KOPT-K1 (cell line): ENCODE results near the gene TAAR9.
"Not testable (repeated sequence)": the region's sequence is repeated elsewhere in the genome, so short reads cannot be mapped to it uniquely, and the experiment has no call there.

ENCODE experiments used
- H3K27ac ChIP-seq: fragments of 200-600 bp; sonication (generic); 2 replicates; pipeline ENCODE4 v1.5.1; 2016; ENCODE audit warnings: antibody characterized with exemption, mild to moderate bottlenecking, low read depth, low read length; ENCODE audit not compliant: poor library complexity, severe bottlenecking
- H3K36me3 ChIP-seq: fragments of 200-600 bp; sonication (generic); 2 replicates; pipeline ENCODE4 v1.5.1; 2017; ENCODE audit warnings: antibody characterized with exemption, mild to moderate bottlenecking, low read length, moderate library complexity; ENCODE audit not compliant: insufficient read depth
- H3K9me3 ChIP-seq: fragments of 200-600 bp; sonication (generic); 2 replicates; pipeline ENCODE4 v1.5.1; 2017; ENCODE audit warnings: antibody characterized with exemption, low read length, mild to moderate bottlenecking; ENCODE audit not compliant: insufficient read depth, poor library complexity, severe bottlenecking

Gene TAAR9

GRCh38 chr6:132537145-132537544 is 932 bp upstream of the TAAR9 start:
- Histone ChIP-seq H3K27ac (no peak overlapping the region), H3K36me3 (no peaks in the 10 kb centered on the region), H3K9me3 (peaks cover 6% of the 10 kb centered on the region)

- no peaks in the 10 kb centered on the region for H3K9me3 ChIP-seq
- H3K36me3 ChIP-seq: no peaks in the 10 kb centered on the region
- H3K27ac ChIP-seq: no peak overlapping the region
Observed at GRCh38 chr6:132544826-132545225, 6.7 kb downstream of the TAAR9 start.

- Histone ChIP-seq H3K9me3 (no peaks in the 10 kb centered on the region), H3K27ac (no peak overlapping the region), H3K36me3 (no peaks in the 10 kb centered on the region)
Observed at GRCh38 chr6:132548746-132549463, 10.8 kb downstream of the TAAR9 start.

GRCh38 chr6:132551214-132551613 is 13.1 kb downstream of the TAAR9 start:
- Histone ChIP-seq H3K36me3 (no peaks in the 10 kb centered on the region), H3K9me3 (no peaks in the 10 kb centered on the region)

DNA sequence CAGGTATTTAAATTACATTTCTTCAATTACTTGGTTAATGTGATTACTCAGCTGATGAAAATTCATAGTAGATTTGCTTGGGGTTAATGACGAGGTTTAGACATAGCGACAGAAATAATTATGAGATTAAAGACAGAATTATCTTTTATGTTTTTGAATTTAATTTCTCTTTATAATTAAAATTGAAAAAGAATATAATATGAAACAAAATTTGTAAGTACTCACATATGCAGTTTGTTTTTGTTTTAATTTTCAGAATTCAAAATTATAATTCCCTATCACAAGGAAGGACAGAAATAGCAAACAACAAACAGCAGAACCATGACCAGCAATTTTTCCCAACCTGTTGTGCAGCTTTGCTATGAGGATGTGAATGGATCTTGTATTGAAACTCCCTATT is 14.3 kb downstream of the TAAR9 start, which contains the start of gene TAAR8:
TAAR8 (plus strand) TSS at position 301 of the 400 bp plus-strand sequence; CDS start at position 322, 21 bp downstream.
- Histone ChIP-seq H3K36me3 (no peaks in the 10 kb centered on the region), H3K9me3 (no peaks in the 10 kb centered on the region), H3K27ac (no peak within 1 kb of the TSS)

More at GRCh38 chr6:132551214-132551613, 13.1 kb downstream of the TAAR9 start:
- H3K27ac ChIP-seq: no peak overlapping the region

DNA sequence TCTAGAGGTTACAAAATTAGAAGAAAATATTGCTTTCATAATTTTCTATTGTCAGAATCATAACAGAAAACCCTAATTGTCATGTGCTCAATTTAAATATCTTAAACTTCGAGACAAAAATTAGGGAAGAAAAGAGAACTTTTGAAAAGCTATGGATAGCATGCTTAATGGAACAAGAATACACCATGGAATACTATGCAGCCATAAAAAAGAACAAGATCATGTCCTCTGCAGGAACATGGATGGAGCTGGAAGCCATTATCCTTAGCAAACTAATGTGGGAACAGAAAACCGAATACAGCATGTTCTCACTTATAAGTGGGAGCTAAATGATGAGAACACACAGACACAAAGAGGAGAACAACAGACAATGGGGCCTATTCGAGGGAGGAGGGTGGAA is 22.0 kb downstream of the TAAR9 start:
- H3K36me3 ChIP-seq, H3K9me3 ChIP-seq, H3K27ac ChIP-seq: not testable (repeated sequence)

GRCh38 chr6:132566404-132566803 is 28.3 kb downstream of the TAAR9 start:
- Histone ChIP-seq H3K27ac (no peak overlapping the region), H3K9me3 (no peaks in the 10 kb centered on the region), H3K36me3 (no peaks in the 10 kb centered on the region)

- Histone ChIP-seq H3K27ac (no peak overlapping the region), H3K36me3 (no peaks in the 10 kb centered on the region), H3K9me3 (no peaks in the 10 kb centered on the region)
Observed at GRCh38 chr6:132567566-132567965, 29.5 kb downstream of the TAAR9 start.

GRCh38 chr6:132568611-132569010 is 30.5 kb downstream of the TAAR9 start:
- no peaks in the 10 kb centered on the region for H3K36me3 ChIP-seq
- H3K27ac ChIP-seq: no peak overlapping the region
- no peaks in the 10 kb centered on the region for H3K9me3 ChIP-seq

- Histone ChIP-seq H3K9me3 (no peaks in the 10 kb centered on the region), H3K27ac (no peak overlapping the region), H3K36me3 (no peaks in the 10 kb centered on the region)
Observed at GRCh38 chr6:132569170-132569569, 31.1 kb downstream of the TAAR9 start.

DNA sequence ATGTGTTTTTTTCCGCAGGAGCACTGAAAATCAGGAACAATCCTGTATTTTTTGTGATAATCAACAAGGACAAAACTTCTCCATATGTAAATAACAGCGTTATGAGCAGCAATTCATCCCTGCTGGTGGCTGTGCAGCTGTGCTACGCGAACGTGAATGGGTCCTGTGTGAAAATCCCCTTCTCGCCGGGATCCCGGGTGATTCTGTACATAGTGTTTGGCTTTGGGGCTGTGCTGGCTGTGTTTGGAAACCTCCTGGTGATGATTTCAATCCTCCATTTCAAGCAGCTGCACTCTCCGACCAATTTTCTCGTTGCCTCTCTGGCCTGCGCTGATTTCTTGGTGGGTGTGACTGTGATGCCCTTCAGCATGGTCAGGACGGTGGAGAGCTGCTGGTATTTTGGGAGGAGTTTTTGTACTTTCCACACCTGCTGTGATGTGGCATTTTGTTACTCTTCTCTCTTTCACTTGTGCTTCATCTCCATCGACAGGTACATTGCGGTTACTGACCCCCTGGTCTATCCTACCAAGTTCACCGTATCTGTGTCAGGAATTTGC is 32.2 kb downstream of the TAAR9 start, which contains the start of gene TAAR6:
TAAR6 (plus strand) TSS at position 102 of the 557 bp plus-strand sequence; CDS start at position 102, 0 bp downstream.
- Histone ChIP-seq H3K36me3 (no peaks in the 10 kb centered on the region), H3K9me3 (no peaks in the 10 kb centered on the region), H3K27ac (no peak within 1 kb of the TSS)

DNA sequence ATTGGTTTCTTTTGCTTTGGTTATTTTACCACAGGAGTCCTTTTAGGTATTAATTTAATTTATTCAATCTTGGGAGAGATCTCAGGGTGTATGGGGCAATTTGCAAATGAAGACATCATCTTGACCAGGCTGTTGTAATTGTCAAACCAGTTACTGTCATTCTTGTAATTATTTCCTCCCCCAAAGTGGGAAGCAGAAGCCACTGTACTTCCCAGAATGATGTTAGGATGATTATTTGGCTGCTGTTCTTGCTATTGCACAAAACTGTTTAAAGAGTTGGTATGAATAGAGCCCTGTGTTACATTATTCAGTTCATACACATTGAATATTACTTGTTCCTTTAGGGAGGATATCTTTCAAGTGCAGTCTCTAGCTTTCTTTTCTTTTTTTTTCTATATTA is 33.7 kb downstream of the TAAR9 start:
- H3K36me3 ChIP-seq: no peaks in the 10 kb centered on the region
- no peaks in the 10 kb centered on the region for H3K9me3 ChIP-seq
- no peak overlapping the region for H3K27ac ChIP-seq

DNA sequence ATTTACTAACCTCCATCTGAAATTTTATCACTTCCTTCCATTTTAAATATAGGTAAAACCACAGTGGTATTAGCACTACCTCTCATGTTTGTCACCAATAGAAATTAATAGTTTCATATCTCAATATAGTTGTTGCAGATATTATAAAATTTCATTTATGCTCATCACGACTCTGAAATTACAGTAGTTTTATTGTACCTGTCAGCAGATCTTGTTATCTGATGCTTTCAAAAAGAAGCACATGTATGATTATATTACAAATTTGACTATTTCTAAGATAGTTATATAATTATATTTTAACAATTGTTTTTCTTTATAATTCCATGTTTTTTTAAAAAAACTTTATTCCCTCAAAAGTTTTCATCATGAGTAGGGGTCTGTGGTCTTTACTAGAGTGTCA is 46.6 kb downstream of the TAAR9 start:
- H3K27ac ChIP-seq: no peak overlapping the region
- no peaks in the 10 kb centered on the region for H3K36me3 ChIP-seq
- no peaks in the 10 kb centered on the region for H3K9me3 ChIP-seq

DNA sequence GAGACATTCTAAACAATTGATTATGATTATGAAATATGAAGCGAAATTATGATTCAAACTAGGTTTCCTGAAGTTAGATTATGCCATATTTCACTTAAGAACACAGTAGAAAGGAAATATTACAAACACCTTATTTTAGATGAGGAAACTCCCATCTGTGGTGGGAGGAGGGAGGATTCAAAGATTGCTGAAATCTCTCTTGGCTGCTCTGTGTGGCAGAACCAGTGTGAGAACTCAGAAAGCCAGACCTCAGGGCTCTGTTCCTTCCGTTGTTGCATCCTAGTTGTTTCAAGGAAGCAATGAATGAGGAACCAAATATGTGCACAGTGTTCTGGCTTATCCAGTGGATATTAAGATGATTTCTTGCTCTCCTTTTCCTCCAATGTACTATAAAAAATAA is 49.3 kb downstream of the TAAR9 start:
- H3K36me3 ChIP-seq: no peaks in the 10 kb centered on the region
- H3K27ac ChIP-seq: no peak overlapping the region
- H3K9me3 ChIP-seq: no peaks in the 10 kb centered on the region
